H1 (cell line): ENCODE results near the gene KCP. TPM values are rescaled to one million over a fixed set of nuclear protein-coding genes. Genes with fewer than 3 reads are reported as not detected.

Source experiments
- CTCF ChIA-PET: fragments of 300-600 bp; sonication (Branson Sonifier 250); formaldehyde crosslinking; loops from one replicate; lab custom pipeline; 2021; ENCODE audit not compliant: partially characterized antibody; lab: Charles Lee
- POLR2A ChIA-PET: fragments of 300-600 bp; sonication (Branson Sonifier 250); formaldehyde crosslinking; loops from one replicate; lab custom pipeline; 2021; ENCODE audit warnings: inconsistent platforms; ENCODE audit not compliant: partially characterized antibody; lab: Charles Lee
- DNase-seq, 2 experiments: peaks; one replicate each; pipeline versions ENCODE4 v3.0.0 to v3.0.0-alpha.2; 2010 to 2022; ENCODE audit warnings: low spot score in 2 of 2, low read depth in 1 of 2, mixed read lengths in 1 of 2
- FAIRE-seq: peaks from 2 replicates; lab custom pipeline; 2011; peaks lifted over from hg19 to GRCh38; lab: Jason Lieb, UNC
- H2AFZ ChIP-seq: 2 replicates; pipeline ENCODE4 v1.8.1; 2012; ENCODE audit warnings: low read length, inconsistent platforms
- H2AK5ac ChIP-seq: 2 replicates; pipeline ENCODE4 v1.6.1; 2013; ENCODE audit warnings: low read depth, low read length
- H2BK120ac ChIP-seq: replicated peaks from 2 replicates; pipeline ENCODE3; 2013; ENCODE audit warnings: low read depth, low read length, inconsistent platforms
- H2BK12ac ChIP-seq: 2 replicates; pipeline ENCODE4 v1.6.1; 2013; ENCODE audit warnings: low read depth, low read length
- H2BK15ac ChIP-seq: 2 replicates; pipeline ENCODE4 v1.6.1; 2013; ENCODE audit warnings: low read length
- H2BK20ac ChIP-seq: 2 replicates; pipeline ENCODE4 v1.6.1; 2013; ENCODE audit warnings: low read length
- H2BK5ac ChIP-seq: 2 replicates; pipeline ENCODE4 v1.6.1; 2013; ENCODE audit warnings: low read depth, low read length
- H3K14ac ChIP-seq: 2 replicates; pipeline ENCODE4 v1.6.1; 2013; ENCODE audit warnings: inconsistent platforms; ENCODE audit not compliant: insufficient read length
- H3K18ac ChIP-seq: 2 replicates; pipeline ENCODE4 v1.6.1; 2013; ENCODE audit warnings: low read length; ENCODE audit errors: extremely low read depth
- H3K23ac ChIP-seq: 2 replicates; pipeline ENCODE4 v1.6.1; 2013; ENCODE audit warnings: inconsistent platforms; ENCODE audit not compliant: insufficient read length
- H3K23me2 ChIP-seq: 2 replicates; pipeline ENCODE4 v1.6.1; 2013; ENCODE audit warnings: low read depth, low read length
- H3K27ac ChIP-seq: 2 replicates; pipeline ENCODE4 v1.6.1; 2011; ENCODE audit warnings: low read depth, low read length, inconsistent platforms
- H3K27me3 ChIP-seq, 4 experiments: replicated peaks in 1 of 4; 1 replicate in 1 of 4; 2 replicates in 3 of 4; pipeline versions ENCODE4 v1.6.1 to v1.8.1; 2011 to 2013; ENCODE audit warnings: low read length in 3 of 4, mild to moderate bottlenecking in 3 of 4, inconsistent platforms in 2 of 4, mixed read lengths in 2 of 4, moderate library complexity in 1 of 4; ENCODE audit not compliant: control insufficient read depth in 3 of 4, insufficient read depth in 3 of 4; ENCODE audit errors: extremely low read depth in 1 of 4
- H3K36me3 ChIP-seq, 4 experiments: 2 replicates each; pipeline versions ENCODE4 v1.6.1 to v1.8.1; 2011 to 2013; ENCODE audit warnings: mild to moderate bottlenecking in 4 of 4, low read length in 3 of 4, moderate library complexity in 2 of 4, control low read depth in 1 of 4, inconsistent platforms in 1 of 4; ENCODE audit not compliant: insufficient read depth in 4 of 4, control insufficient read depth in 2 of 4
- H3K4ac ChIP-seq: replicated peaks from 2 replicates; pipeline ENCODE3; 2013; ENCODE audit warnings: low read length, low read depth, mixed read lengths, inconsistent platforms; ENCODE audit not compliant: insufficient read length
- H3K4me1 ChIP-seq, 4 experiments: replicated peaks in 1 of 4; 1 replicate in 1 of 4; 2 replicates in 3 of 4; pipeline versions ENCODE4 v1.6.1 to v1.8.1; 2011 to 2013; ENCODE audit warnings: low read length in 3 of 4, inconsistent platforms in 2 of 4, mixed read lengths in 1 of 4; ENCODE audit not compliant: insufficient read depth in 4 of 4, control insufficient read depth in 3 of 4
- H3K4me2 ChIP-seq, 2 experiments: 2 replicates each; pipeline versions ENCODE4 v1.6.1 to v1.8.1; 2011 to 2013; ENCODE audit warnings: low read depth in 2 of 2, low read length in 2 of 2, control low read depth in 1 of 2, inconsistent platforms in 1 of 2, mild to moderate bottlenecking in 1 of 2; ENCODE audit not compliant: insufficient read depth in 1 of 2
- H3K4me3 ChIP-seq, 4 experiments: fragments of 200-600, 300-600 bp in 1 of 4; sonication (generic), shearing (Covaris generic), sonication (Bioruptor Twin) in 1 of 4; 2 replicates each; pipeline versions ENCODE4 v1.5.1 to v1.8.1; 2011 to 2016; ENCODE audit warnings: low read length in 4 of 4, low read depth in 3 of 4, control low read depth in 2 of 4, inconsistent platforms in 2 of 4, mild to moderate bottlenecking in 2 of 4, mixed read lengths in 1 of 4, moderate library complexity in 1 of 4; ENCODE audit not compliant: insufficient read depth in 2 of 4; ENCODE audit errors: extremely low read depth in 1 of 4
- H3K56ac ChIP-seq: replicated peaks from 2 replicates; pipeline ENCODE3; 2013; ENCODE audit warnings: low read depth, mild to moderate bottlenecking, mixed read lengths, low read length, inconsistent platforms; ENCODE audit not compliant: insufficient read length
- H3K79me1 ChIP-seq: 2 replicates; pipeline ENCODE4 v1.6.1; 2013; ENCODE audit warnings: low read depth, low read length, control low read depth
- H3K79me2 ChIP-seq, 2 experiments: 2 replicates each; pipeline versions ENCODE4 v1.6.1 to v1.8.1; 2012 to 2013; ENCODE audit warnings: low read length in 2 of 2, mild to moderate bottlenecking in 2 of 2, inconsistent platforms in 1 of 2; ENCODE audit not compliant: insufficient read depth in 2 of 2, control insufficient read depth in 1 of 2
- H3K9ac ChIP-seq, 4 experiments: replicated peaks in 1 of 4; 1 replicate in 1 of 4; 2 replicates in 3 of 4; pipeline versions ENCODE4 v1.6.1 to v1.8.1; 2011 to 2013; ENCODE audit warnings: low read depth in 3 of 4, low read length in 3 of 4, control low read depth in 2 of 4, mild to moderate bottlenecking in 2 of 4, moderate library complexity in 2 of 4, inconsistent platforms in 1 of 4; ENCODE audit errors: extremely low read depth in 1 of 4
- H3K9me3 ChIP-seq, 2 experiments: 2 replicates each; pipeline versions ENCODE4 v1.6.1 to v1.8.1; 2012 to 2013; ENCODE audit warnings: mild to moderate bottlenecking in 2 of 2, moderate library complexity in 2 of 2, control low read depth in 1 of 2, inconsistent platforms in 1 of 2, low read depth in 1 of 2, low read length in 1 of 2, mixed read lengths in 1 of 2; ENCODE audit not compliant: insufficient read depth in 2 of 2
- H4K20me1 ChIP-seq, 2 experiments: replicated peaks in 1 of 2; 2 replicates each; pipeline versions ENCODE3 to v1.8.1; 2011 to 2013; ENCODE audit warnings: inconsistent platforms in 2 of 2, low read length in 2 of 2, mild to moderate bottlenecking in 1 of 2; ENCODE audit not compliant: insufficient read depth in 2 of 2, control insufficient read depth in 1 of 2
- H4K5ac ChIP-seq: 2 replicates; pipeline ENCODE4 v1.6.1; 2013; ENCODE audit warnings: low read length, low read depth, mixed read lengths, inconsistent platforms; ENCODE audit not compliant: insufficient read length
- H4K8ac ChIP-seq: 2 replicates; pipeline ENCODE4 v1.8.0; 2013; ENCODE audit warnings: mild to moderate bottlenecking, moderate library complexity, low read length, inconsistent platforms; ENCODE audit not compliant: insufficient read depth; ENCODE audit errors: extremely low read depth
- H4K91ac ChIP-seq: replicated peaks from 2 replicates; pipeline ENCODE3; 2013; ENCODE audit warnings: low read length, mixed read lengths, inconsistent platforms; ENCODE audit not compliant: insufficient read length
- BACH1 ChIP-seq: IDR thresholded peaks from 2 replicates; pipeline ENCODE4 v1.6.1; 2012; ENCODE audit warnings: low read length, improper control_type of control experiment
- BCL11A ChIP-seq, 2 experiments: IDR thresholded peaks; one replicate each; pipeline ENCODE4 v1.6.1; 2011; ENCODE audit warnings: low read depth in 2 of 2, low read length in 2 of 2, mild to moderate bottlenecking in 2 of 2
- BRCA1 ChIP-seq: IDR thresholded peaks from 2 replicates; pipeline ENCODE4 v1.6.1; 2012; ENCODE audit warnings: low read depth, low read length, improper control_type of control experiment
- CHD1 ChIP-seq: IDR thresholded peaks from 2 replicates; pipeline ENCODE4 v1.6.1; 2012; ENCODE audit warnings: low read depth, low read length, improper control_type of control experiment
- JUN ChIP-seq: IDR thresholded peaks from 2 replicates; pipeline ENCODE4 v1.6.1; 2011; ENCODE audit warnings: low read depth, mild to moderate bottlenecking, improper control_type of control experiment, low read length
- JUND ChIP-seq: IDR thresholded peaks from 2 replicates; pipeline ENCODE4 v1.6.1; 2011; ENCODE audit warnings: mild to moderate bottlenecking, improper control_type of control experiment, low read length
- MAFK ChIP-seq: IDR thresholded peaks from 2 replicates; pipeline ENCODE4 v1.6.1; 2012; ENCODE audit warnings: low read depth, mild to moderate bottlenecking, improper control_type of control experiment, low read length
- PHF8 ChIP-seq: fragments of 200-600 bp; sonication (generic); conservative IDR thresholded peaks from 2 replicates; pipeline ENCODE4 v1.7.1; 2012; ENCODE audit warnings: low read depth, mild to moderate bottlenecking, inconsistent platforms, low read length, moderate library complexity
- SAP30 ChIP-seq: fragments of 300-600 bp; sonication (generic); IDR thresholded peaks from 2 replicates; pipeline ENCODE4 v1.7.1; 2012; ENCODE audit warnings: low read length, moderate library complexity, mild to moderate bottlenecking, inconsistent platforms; ENCODE audit not compliant: insufficient read depth, insufficient replicate concordance
- SUZ12 ChIP-seq: fragments of 200-600 bp; sonication (generic); IDR thresholded peaks from 2 replicates; pipeline ENCODE4 v1.6.1; 2012; ENCODE audit warnings: mild to moderate bottlenecking, inconsistent platforms, low read length, moderate library complexity, mixed read lengths
- TBP ChIP-seq: IDR thresholded peaks from 2 replicates; pipeline ENCODE4 v1.6.1; 2011; ENCODE audit warnings: low read depth, low read length, improper control_type of control experiment
- TEAD4 ChIP-seq: IDR thresholded peaks from 2 replicates; pipeline ENCODE4 v1.6.1; 2012; ENCODE audit warnings: low read depth, low read length, inconsistent platforms, mixed read lengths
- WGBS, 2 experiments: shearing (Covaris generic) in 1 of 2; methylation state at CpG; one replicate each; pipeline versions ENCODE4 v1.1.6 to v1.1.7; 2013 to 2015; ENCODE audit warnings: low lambda C conversion rate in 2 of 2, mixed read lengths in 2 of 2, inconsistent platforms in 1 of 2, low coverage in 1 of 2, missing lambda C conversion rate in 1 of 2; ENCODE audit not compliant: insufficient replicate concordance in 2 of 2, insufficient coverage in 1 of 2, insufficient read length in 1 of 2; ENCODE audit errors: extremely low coverage in 1 of 2, missing lambda C conversion rate in 1 of 2; 5-methylcytosine and 5-hydroxymethylcytosine counted together
- polyA plus RNA-seq, 7 experiments: library from polyadenylated mRNA; depleted of rRNA in 3 of 7; stranded (reverse) in 5 of 7; unstranded in 2 of 7; fragments of >200 nt in 5 of 7; fragments of 200-250 nt in 2 of 7; gene quantifications; 1 replicate in 5 of 7; 2 replicates in 1 of 7; 4 replicates in 1 of 7; pipeline versions ENCODE4 v1.2.1 to v1.2.3, GENCODE V29; 2011 to 2013; ENCODE audit warnings: missing spikeins in 2 of 7, mixed read lengths in 2 of 7
- total RNA-seq: library from RNA; stranded (reverse); fragmentation: NEBNext Ultra II Directional; extraction: Animal tissue kit (Norgen Biotek cat#: 25700); gene quantifications from 2 replicates; pipeline ENCODE4 v1.2.1, GENCODE V29; 2021

The KCP gene
- total and polyA plus RNA-seq, 2 of the 8 experiments (the other 6 are each of a cell fraction or from before 2014, with no cell fraction given), result 1.3 to 2.0 TPM

DNA sequence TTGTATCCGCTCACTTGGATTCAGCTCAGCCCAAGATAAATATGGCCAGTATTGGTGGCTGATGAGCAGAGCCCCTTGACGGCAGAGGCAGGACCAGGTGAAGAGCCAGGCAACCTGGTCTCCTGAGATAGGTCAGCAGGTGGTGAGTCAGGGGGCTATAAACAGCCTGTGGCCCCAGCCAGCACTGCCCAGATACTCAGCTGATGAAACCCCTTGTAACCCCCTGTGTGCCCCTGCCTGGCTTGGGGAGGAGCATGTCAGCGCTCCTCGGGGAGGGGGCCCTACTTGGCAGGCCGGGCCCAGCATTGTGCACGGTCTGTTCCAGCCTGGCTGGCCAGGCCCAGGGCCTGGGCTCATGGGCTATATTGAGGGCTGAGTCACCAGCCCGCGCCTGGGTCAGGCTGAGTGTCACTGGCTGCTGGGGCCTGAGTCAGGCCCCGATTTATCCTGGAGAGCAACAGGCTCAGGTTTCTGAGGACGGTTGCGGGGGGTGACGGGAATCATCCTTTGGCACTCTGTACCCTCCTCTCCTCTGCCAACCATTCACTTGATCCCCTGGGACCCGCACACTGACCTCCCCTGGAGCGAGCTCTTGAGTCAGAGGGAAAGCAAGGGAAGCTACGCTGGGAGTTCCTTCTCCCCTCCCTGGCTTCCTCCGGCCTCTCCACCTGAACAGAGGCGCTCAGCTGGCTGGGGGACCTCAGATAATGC lies 83.1 kb downstream of the KCP start:
- H3K9me3 ChIP-seq, result no peaks in the 10 kb centered on the region
- peak overlapping the region; percentile 28; the same call in 1 of the 2 replicates for H2BK5ac ChIP-seq
- H3K14ac ChIP-seq, result no peak overlapping the region
- no peaks in the 10 kb centered on the region for H3K36me3 ChIP-seq
- H4K91ac ChIP-seq, result no peak overlapping the region
- H3K18ac ChIP-seq, result peak overlapping the region; percentile 36; the same call in 1 of the 2 replicates
- peak overlapping the region; percentile 39 for H4K8ac ChIP-seq
- H3K23me2 ChIP-seq, result peaks cover 17% of the 10 kb centered on the region
- 0 out of 2 replicates have a peak overlapping the region, but pooled peaks have one; percentile 50 for H2BK15ac ChIP-seq
- H3K56ac ChIP-seq, result no peak overlapping the region
- no peak overlapping the region for H3K4me2 ChIP-seq
- no peak overlapping the region for H3K23ac ChIP-seq
- no peaks in the 10 kb centered on the region for H3K79me2 ChIP-seq
- no peak overlapping the region for H2BK20ac ChIP-seq
- DNase-seq (no peak), FAIRE-seq (no peak)
- H3K4ac ChIP-seq, result no peak overlapping the region
- CTCF ChIA-PET, result interaction anchor here (0.7 to 3.2 kb wide), 16 partner anchors 9 to 365 kb away, joined by 3 to 12 read pairs (median 4); no protein-coding TSS in a partner anchor
- no peak overlapping the region; the same call in 1 of the 2 replicates for H2BK12ac ChIP-seq
- 83% methylated on average over 16 of the region's 17 CpGs; no CpG with 5 or more reads in 1 of the 2 experiments for WGBS, 2 experiments
- H2AFZ ChIP-seq, result no peak overlapping the region
- peaks cover 3 to 38% (median 19%) of the 10 kb centered on the region in 4 experiments for H3K4me1 ChIP-seq
- TF ChIP-seq BACH1, result 0 out of 2 replicates have a peak, but pooled peaks have one; percentile 17
- no peak for TF ChIP-seq MAFK
- no peak for TF ChIP-seq BRCA1
- TF ChIP-seq SAP30, result no peak
- TF ChIP-seq BCL11A (IDR thresholded peaks at IDR 0.05; ENCODE audit: low read depth in 2 of 2, low read length in 2 of 2), result no peak
- no peak for TF ChIP-seq JUND
- no peak for TF ChIP-seq PHF8
- TF ChIP-seq JUN, result no peak
- TF ChIP-seq SUZ12, result peak; percentile 8; the same call in 1 of the 2 replicates
- TF ChIP-seq CHD1, result no peak
- no peak for TF ChIP-seq TEAD4
- TF ChIP-seq TBP, result 0 out of 2 replicates have a peak, but pooled peaks have one; percentile 27
- H4K5ac ChIP-seq, result no peak overlapping the region
- H3K4me3 ChIP-seq, result no peak overlapping the region
- no peaks in the 10 kb centered on the region for H4K20me1 ChIP-seq
- POLR2A ChIA-PET, result interaction anchor here (0.7 to 2.2 kb wide), 8 partner anchors 8 to 71 kb away, joined by 3 to 6 read pairs (median 3); partner anchors contain the start of gene ATP6V1F
- H2BK120ac ChIP-seq, result no peak overlapping the region
- no peak overlapping the region for H3K9ac ChIP-seq
- peak overlapping the region; percentile 91; the same call in 1 of the 2 replicates for H2AK5ac ChIP-seq
- peaks cover 8 to 27% (median 27%) of the 10 kb centered on the region in 4 experiments; a peak in 6 of 7 replicates for H3K27me3 ChIP-seq
- no peaks in the 10 kb centered on the region for H3K79me1 ChIP-seq
- no peak overlapping the region for H3K27ac ChIP-seq
